Panc1 (cell line): ENCODE results near the gene TOLLIP. TPM values are rescaled to one million over a fixed set of nuclear protein-coding genes. Genes with fewer than 3 reads are reported as not detected.
A peak's percentile ranks its signal among the peaks of the same experiment; 100 is the strongest.

ENCODE experiments used
- ATAC-seq: fragments of 200-7000 bp; cut with Tn5 transposase; 2 replicates; pipeline ENCODE4 v1.9.1; 2020; ENCODE audit warnings: mild to moderate bottlenecking, moderate library complexity
- BruUV-seq: library from RNA; stranded (reverse); fragments of 400-500 nt; replicated peaks from 2 replicates; lab custom pipeline; 2021; lab: Mats Ljungman, UMichigan
- CTCF ChIA-PET: fragments of 300-600 bp; sonication (Branson Sonifier 250); formaldehyde crosslinking; loops from one replicate; lab custom pipeline; 2022; ENCODE audit warnings: antibody characterized with exemption; lab: Charles Lee
- POLR2A ChIA-PET: fragments of 300-600 bp; sonication (Branson Sonifier 250); formaldehyde crosslinking; loops from one replicate; lab custom pipeline; 2022; ENCODE audit warnings: antibody characterized with exemption; lab: Charles Lee
- DNase-seq: peaks from one replicate; pipeline ENCODE4 v3.0.0-alpha.2; 2010; ENCODE audit warnings: low read depth, low spot score
- H3K27ac ChIP-seq: 2 replicates; pipeline ENCODE4 v1.5.1; 2011; ENCODE audit warnings: mild to moderate bottlenecking, low read length, inconsistent platforms
- H3K27me3 ChIP-seq: fragments of 200-500 bp; sonication (Bioruptor generic); 2 replicates; pipeline ENCODE4 v1.6.0; 2014; ENCODE audit warnings: low read length, inconsistent platforms; ENCODE audit not compliant: control insufficient read depth, insufficient read depth
- H3K36me3 ChIP-seq: fragments of 200-500 bp; sonication (Bioruptor generic); 2 replicates; pipeline ENCODE4 v1.5.1; 2014; ENCODE audit warnings: inconsistent platforms, mild to moderate bottlenecking, low read length, moderate library complexity; ENCODE audit not compliant: control insufficient read depth, insufficient read depth
- H3K4me1 ChIP-seq: 2 replicates; pipeline ENCODE4 v1.5.1; 2011; ENCODE audit warnings: inconsistent platforms, mild to moderate bottlenecking, low read length, moderate library complexity; ENCODE audit not compliant: control insufficient read depth, insufficient read depth
- H3K4me3 ChIP-seq, 2 experiments: 2 replicates each; pipeline ENCODE4 v1.5.1; 2011 to 2012; ENCODE audit warnings: low read depth in 2 of 2, low read length in 2 of 2, mild to moderate bottlenecking in 2 of 2, inconsistent platforms in 1 of 2, moderate library complexity in 1 of 2
- H3K9me3 ChIP-seq: fragments of 200-500 bp; sonication (Bioruptor generic); 2 replicates; pipeline ENCODE4 v1.5.1; 2014; ENCODE audit warnings: low read depth, mild to moderate bottlenecking, inconsistent platforms, low read length, moderate library complexity; ENCODE audit not compliant: control insufficient read depth, insufficient read depth
- CTCF ChIP-seq: fragments of 450-650 bp; IDR thresholded peaks from 2 replicates; pipeline ENCODE4 v1.5.1; 2017; ENCODE audit warnings: mild to moderate bottlenecking
- POLR2AphosphoS5 ChIP-seq: IDR thresholded peaks from 2 replicates; pipeline ENCODE4 v1.6.1; 2012; ENCODE audit warnings: mild to moderate bottlenecking, low read depth, low read length, moderate library complexity
- REST ChIP-seq, 2 experiments: IDR thresholded peaks; 2 replicates each; pipeline ENCODE4 v1.6.1; 2011 to 2012; ENCODE audit warnings: low read depth in 2 of 2, control low read depth in 1 of 2, low read length in 1 of 2, mild to moderate bottlenecking in 1 of 2, moderate library complexity in 1 of 2; ENCODE audit not compliant: insufficient read depth in 1 of 2
- SIN3A ChIP-seq: IDR thresholded peaks from 2 replicates; pipeline ENCODE4 v1.6.1; 2012; ENCODE audit warnings: low read depth, mild to moderate bottlenecking, low read length, moderate library complexity, borderline replicate concordance; ENCODE audit not compliant: insufficient read depth
- TCF7L2 ChIP-seq: IDR thresholded peaks from 2 replicates; pipeline ENCODE4 v1.6.1; 2011; ENCODE audit warnings: mild to moderate bottlenecking, low read depth, low read length, inconsistent platforms
- in situ Hi-C: cut with HindIII; loops from 2 replicates; pipeline ENCODE4 v1.10.0; 2016; ENCODE audit warnings: low sequenced_read_pairs, low pct_unique_long_range_greater_than_20kb
- intact Hi-C: fragments of 100-400 bp; cut with micrococcal nuclease; formaldehyde crosslinking; loops from one replicate; pipeline ENCODE4 v1.10.0; 2022; ENCODE audit not compliant: unreplicated experiment
- total RNA-seq: library from RNA; stranded (reverse); gene quantifications from one replicate; pipeline ENCODE4 v1.2.1, GENCODE V29; 2021; ENCODE audit not compliant: unreplicated experiment

Gene TOLLIP
- total RNA-seq, 1 experiment from 2014 or later: 141 TPM

- Histone ChIP-seq H3K4me3 (peak overlapping the region; percentile 44 to 71), H3K27ac (peak overlapping the region; percentile 45), H3K4me1 (peaks cover 19% of the 10 kb centered on the region), H3K9me3 (no peaks in the 10 kb centered on the region), H3K36me3 (no peaks in the 10 kb centered on the region), H3K27me3 (no peaks in the 10 kb centered on the region)
- DNase-seq: no peak
- BruUV-seq: no TSS peak
- ATAC-seq: peak; percentile 11
- in situ Hi-C loops (no loop called here), intact Hi-C loops (no loop called here)
- TF ChIP-seq POLR2AphosphoS5 (no peak), TCF7L2 (no peak), SIN3A (no peak), CTCF (no peak), REST (IDR thresholded peaks at IDR 0.05; ENCODE audit: insufficient read depth in 1 of 2, low read depth in 2 of 2, low read length in 1 of 2) (no peak)
- ChIA-PET POLR2A (no interaction called here), CTCF (interaction anchor here (1.0 kb wide), 1 partner anchor 312 kb away, joined by 3 read pairs; no protein-coding TSS in a partner anchor)
Measured at GRCh38 chr11:1263010-1263409, 46.4 kb downstream of the TOLLIP start.

GRCh38 chr11:1262172-1263006 is 47.0 kb downstream of the TOLLIP start:
- ChIA-PET CTCF (interaction anchor here (0.6 to 1.0 kb wide), 2 partner anchors 204 to 313 kb away, joined by 3 read pairs; no protein-coding TSS in a partner anchor), POLR2A (interaction anchor here (0.6 to 0.7 kb wide), 2 partner anchors 128 to 875 kb away, joined by 3 to 5 read pairs; no protein-coding TSS in a partner anchor)
- TF ChIP-seq TCF7L2: 0 out of 2 replicates have a peak, but pooled peaks have one; percentile 24
- TF ChIP-seq REST (IDR thresholded peaks at IDR 0.05; ENCODE audit: insufficient read depth in 1 of 2, low read depth in 2 of 2, low read length in 1 of 2): peak in 1 of 2 experiments; percentile 50; a peak in 1 of 4 replicates
- TF ChIP-seq SIN3A: no peak
- peak; percentile 88; the same call in 1 of the 2 replicates for TF ChIP-seq POLR2AphosphoS5
- H3K4me3 ChIP-seq: peak overlapping the region; percentile 44 to 71
- in situ Hi-C loops (no loop called here), intact Hi-C loops (no loop called here)
- DNase-seq (peak; percentile 54), ATAC-seq (peak; percentile 83)
- H3K4me1 ChIP-seq: peaks cover 19% of the 10 kb centered on the region
- peak overlapping the region; percentile 82 for H3K27ac ChIP-seq
- H3K36me3 ChIP-seq: no peaks in the 10 kb centered on the region
- H3K9me3 ChIP-seq: no peaks in the 10 kb centered on the region
- no TSS peak for BruUV-seq
- no peaks in the 10 kb centered on the region for H3K27me3 ChIP-seq
